Esophagus muscularis mucosa (tissue), 4 donors: Measurements from ENCODE around the gene ACVR1B. TPM values are rescaled to one million over a fixed set of nuclear protein-coding genes. Genes with fewer than 3 reads are reported as not detected.
A peak's percentile ranks its signal among the peaks of the same experiment; 100 is the strongest.

Experiments
- DNase-seq: peaks from one replicate; pipeline ENCODE4 v3.0.0-alpha.2; 2017; ENCODE audit errors: extremely low spot score
- H3K27ac ChIP-seq, 4 donors: fragments of 200-600 bp; sonication (generic); replicated peaks in 1 of 4; 1 replicate in 3 of 4; 2 replicates in 1 of 4; pipeline ENCODE4 v1.5.1; 2016 to 2019; ENCODE audit warnings: mild to moderate bottlenecking in 1 of 4
- H3K27me3 ChIP-seq, 4 donors: fragments of 200-600 bp; sonication (generic); one replicate each; pipeline versions ENCODE4 v1.5.1 to v1.6.0; 2016 to 2019
- H3K36me3 ChIP-seq, 4 donors: fragments of 200-600 bp; sonication (generic); one replicate each; pipeline ENCODE4 v1.5.1; 2016 to 2019
- H3K4me1 ChIP-seq, 4 donors: fragments of 200-600 bp; sonication (generic); one replicate each; pipeline ENCODE4 v1.5.1; 2016 to 2019
- H3K4me3 ChIP-seq, 4 donors: fragments of 200-600 bp; sonication (generic); 1 replicate in 2 of 4; 2 replicates in 2 of 4; pipeline ENCODE4 v1.5.1; 2016 to 2019; ENCODE audit warnings: mild to moderate bottlenecking in 4 of 4, moderate library complexity in 1 of 4
- H3K9me3 ChIP-seq, 4 donors: fragments of 200-600 bp; sonication (generic); 1 replicate in 3 of 4; 2 replicates in 1 of 4; pipeline ENCODE4 v1.5.1; 2016 to 2019
- EP300 ChIP-seq: sonication (generic); formaldehyde crosslinking; IDR thresholded peaks from one replicate; pipeline ENCODE4 v1.6.1; 2017; ENCODE audit warnings: antibody characterized with exemption
- POLR2A ChIP-seq: fragments of 450-650 bp; IDR thresholded peaks from one replicate; pipeline ENCODE4 v1.6.1; 2017; ENCODE audit warnings: antibody characterized with exemption, moderate library complexity, mild to moderate bottlenecking, low read depth
- POLR2AphosphoS5 ChIP-seq, 2 donors: sonication (generic); formaldehyde crosslinking; IDR thresholded peaks; one replicate each; pipeline ENCODE4 v1.6.1; 2017; ENCODE audit warnings: antibody characterized with exemption in 2 of 2
- WGBS: methylation state at CpG from one replicate; pipeline ENCODE4 v1.1.5; 2018; 5-methylcytosine and 5-hydroxymethylcytosine counted together
- intact Hi-C: fragments of 100-400 bp; cut with DNase I; formaldehyde crosslinking; loops from one replicate; pipeline ENCODE4 v1.15.1; 2023
- total RNA-seq, 4 donors: library from RNA; depleted of rRNA; stranded (reverse); fragments of >200 nt; gene quantifications; one replicate each; pipeline versions ENCODE4 v1.1.0 to v1.2.1, GENCODE V29; 2016
- TF ChIP-seq, protein P1 (sequence below), 3 experiments: fragments of 200-600 bp in 2 of 3; fragments of 450-650 bp in 1 of 3; sonication (generic) in 2 of 3; IDR thresholded peaks; one replicate each; pipeline ENCODE4 v1.5.1; 2017 to 2019; ENCODE audit warnings: antibody characterized with exemption in 3 of 3, mild to moderate bottlenecking in 2 of 3, moderate library complexity in 1 of 3

Gene ACVR1B
- total RNA-seq, 4 donors from 2014 or later: 9.1 to 22.4 (median 13.9) TPM

- Histone ChIP-seq H3K36me3 (no peaks in the 10 kb centered on the region), H3K27me3 (no peaks in the 10 kb centered on the region), H3K4me1 (peaks cover 54 to 70% (median 57%) of the 10 kb centered on the region in 4 donors), H3K4me3 (peak overlapping the region; percentile 45 to 49 (median 48)), H3K27ac (peak overlapping the region; percentile 94 to 100 (median 97)), H3K9me3 (no peaks in the 10 kb centered on the region)
- intact Hi-C loops: no loop called here
- TF ChIP-seq, protein P1, sequence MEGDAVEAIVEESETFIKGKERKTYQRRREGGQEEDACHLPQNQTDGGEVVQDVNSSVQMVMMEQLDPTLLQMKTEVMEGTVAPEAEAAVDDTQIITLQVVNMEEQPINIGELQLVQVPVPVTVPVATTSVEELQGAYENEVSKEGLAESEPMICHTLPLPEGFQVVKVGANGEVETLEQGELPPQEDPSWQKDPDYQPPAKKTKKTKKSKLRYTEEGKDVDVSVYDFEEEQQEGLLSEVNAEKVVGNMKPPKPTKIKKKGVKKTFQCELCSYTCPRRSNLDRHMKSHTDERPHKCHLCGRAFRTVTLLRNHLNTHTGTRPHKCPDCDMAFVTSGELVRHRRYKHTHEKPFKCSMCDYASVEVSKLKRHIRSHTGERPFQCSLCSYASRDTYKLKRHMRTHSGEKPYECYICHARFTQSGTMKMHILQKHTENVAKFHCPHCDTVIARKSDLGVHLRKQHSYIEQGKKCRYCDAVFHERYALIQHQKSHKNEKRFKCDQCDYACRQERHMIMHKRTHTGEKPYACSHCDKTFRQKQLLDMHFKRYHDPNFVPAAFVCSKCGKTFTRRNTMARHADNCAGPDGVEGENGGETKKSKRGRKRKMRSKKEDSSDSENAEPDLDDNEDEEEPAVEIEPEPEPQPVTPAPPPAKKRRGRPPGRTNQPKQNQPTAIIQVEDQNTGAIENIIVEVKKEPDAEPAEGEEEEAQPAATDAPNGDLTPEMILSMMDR (IDR thresholded peaks at IDR 0.05): no peak
- TF ChIP-seq POLR2A (no peak), POLR2AphosphoS5 (IDR thresholded peaks at IDR 0.05) (no peak), EP300 (no peak)
- no peak for DNase-seq
- WGBS: 66% methylated on average over 13 of the region's 13 CpGs
Observed at GRCh38 chr12:52033446-52034140, 82.1 kb downstream of the ACVR1B start.

GRCh38 chr12:52035190-52035589 is 83.7 kb downstream of the ACVR1B start:
- TF ChIP-seq POLR2A (no peak), EP300 (no peak)
- Histone ChIP-seq H3K9me3 (no peaks in the 10 kb centered on the region), H3K4me3 (no peak overlapping the region), H3K27ac (peak overlapping the region; percentile 86 to 100 (median 97)), H3K36me3 (no peaks in the 10 kb centered on the region), H3K27me3 (no peaks in the 10 kb centered on the region), H3K4me1 (peaks cover 52 to 61% (median 57%) of the 10 kb centered on the region in 4 donors)
- WGBS: 89% methylated on average over 4 of the region's 4 CpGs
- DNase-seq: no peak
- intact Hi-C loops: no loop called here

- intact Hi-C loops: no loop called here
- Histone ChIP-seq H3K27ac (peak overlapping the region; percentile 86 to 100 (median 96)), H3K27me3 (no peaks in the 10 kb centered on the region), H3K9me3 (no peaks in the 10 kb centered on the region), H3K4me3 (no peak overlapping the region), H3K36me3 (no peaks in the 10 kb centered on the region), H3K4me1 (peaks cover 52 to 64% (median 57%) of the 10 kb centered on the region in 4 donors)
- TF ChIP-seq, protein P1 (IDR thresholded peaks at IDR 0.05): no peak
- no peak for TF ChIP-seq POLR2A
- TF ChIP-seq POLR2AphosphoS5 (IDR thresholded peaks at IDR 0.05): no peak
- no peak for TF ChIP-seq EP300
- 69% methylated on average over 2 of the region's 2 CpGs for WGBS
- no peak for DNase-seq
Observed at GRCh38 chr12:52035926-52036325, 84.4 kb downstream of the ACVR1B start.

GRCh38 chr12:52036587-52037171 is 85.2 kb downstream of the ACVR1B start:
- Histone ChIP-seq H3K9me3 (no peaks in the 10 kb centered on the region), H3K27ac (peak overlapping the region; percentile 94 to 100 (median 97)), H3K36me3 (no peaks in the 10 kb centered on the region), H3K4me1 (peaks cover 58 to 70% (median 62%) of the 10 kb centered on the region in 4 donors), H3K4me3 (peak overlapping the region; percentile 68 to 98 (median 75)), H3K27me3 (no peaks in the 10 kb centered on the region)
- 34% methylated on average over 10 of the region's 53 CpGs for WGBS
- peak; percentile 93 to 99 for TF ChIP-seq POLR2AphosphoS5 (IDR thresholded peaks at IDR 0.05)
- peak; percentile 98 for TF ChIP-seq EP300
- TF ChIP-seq POLR2A: no peak
- TF ChIP-seq, protein P1 (IDR thresholded peaks at IDR 0.05): peak in 1 of 3 experiments; percentile 10
- intact Hi-C loops: no loop called here
- no peak for DNase-seq

GRCh38 chr12:52037248-52037861 is 85.9 kb downstream of the ACVR1B start:
- no peak for DNase-seq
- intact Hi-C loops: no loop called here
- TF ChIP-seq, protein P1 (IDR thresholded peaks at IDR 0.05): peak in 1 of 3 experiments; percentile 12
- peak; percentile 66 to 77 for TF ChIP-seq POLR2AphosphoS5 (IDR thresholded peaks at IDR 0.05)
- TF ChIP-seq EP300: no peak
- TF ChIP-seq POLR2A: peak; percentile 20
- H3K36me3 ChIP-seq: peaks cover 0 to 4% (median 0%) of the 10 kb centered on the region in 4 donors
- WGBS: 1% methylated on average over 26 of the region's 59 CpGs
- H3K4me3 ChIP-seq: peak overlapping the region; percentile 68 to 98 (median 75)
- no peaks in the 10 kb centered on the region for H3K9me3 ChIP-seq
- peak overlapping the region; percentile 94 to 100 (median 97) for H3K27ac ChIP-seq
- H3K27me3 ChIP-seq: no peaks in the 10 kb centered on the region
- H3K4me1 ChIP-seq: peaks cover 59 to 70% (median 62%) of the 10 kb centered on the region in 4 donors
